ENCODE measurements around the gene EVI5.

- TF ChIP-seq TAF1 (IDR thresholded peaks at IDR 0.05; ENCODE audit: borderline replicate concordance, low read depth, low read length) (no peak), POLR2AphosphoS5 (IDR thresholded peaks at IDR 0.05; ENCODE audit: low read depth, low read length) (no peak)
These were observed 76.4 kb downstream of the EVI5 start for GRCh38 chr1:92708368-92708950.
